Tibial artery (tissue), 4 donors: Measurements from ENCODE around the gene CEACAM19.

Source experiments
- DNase-seq, 2 donors: peaks; one replicate each; pipeline ENCODE4 v3.0.0-alpha.2; 2019
- H3K27ac ChIP-seq, 2 donors: fragments of 200-600 bp; sonication (generic) in 1 of 2; 1 replicate in 1 of 2; 2 replicates in 1 of 2; pipeline ENCODE4 v1.5.1; 2018 to 2019; ENCODE audit warnings: mild to moderate bottlenecking in 1 of 2
- H3K27me3 ChIP-seq, 2 donors: fragments of 200-600 bp; sonication (generic) in 1 of 2; one replicate each; pipeline versions ENCODE4 v1.5.1 to v1.6.0; 2016 to 2019
- H3K36me3 ChIP-seq, 3 donors: fragments of 200-600 bp; sonication (generic) in 2 of 3; one replicate each; pipeline ENCODE4 v1.5.1; 2016 to 2019; ENCODE audit warnings: mild to moderate bottlenecking in 2 of 3
- H3K4me1 ChIP-seq, 4 donors: fragments of 200-600 bp; sonication (generic) in 2 of 4; 1 replicate in 3 of 4; 2 replicates in 1 of 4; pipeline ENCODE4 v1.5.1; 2016 to 2019
- H3K4me3 ChIP-seq, 2 donors: fragments of 200-600 bp; sonication (generic) in 1 of 2; 1 replicate in 1 of 2; 2 replicates in 1 of 2; pipeline ENCODE4 v1.5.1; 2018 to 2019; ENCODE audit warnings: mild to moderate bottlenecking in 2 of 2
- H3K9me3 ChIP-seq, 3 donors: fragments of 200-600 bp; sonication (generic) in 1 of 3; one replicate each; pipeline ENCODE4 v1.5.1; 2016 to 2019
- CTCF ChIP-seq, 2 experiments: fragments of 200-600 bp in 1 of 2; fragments of 450-650 bp in 1 of 2; IDR thresholded peaks; one replicate each; pipeline ENCODE4 v1.5.1; 2017 to 2019; ENCODE audit warnings: antibody characterized with exemption in 2 of 2, mild to moderate bottlenecking in 1 of 2, moderate library complexity in 1 of 2
- intact Hi-C: fragments of 100-400 bp; cut with DNase I; formaldehyde crosslinking; loops from one replicate; pipeline ENCODE4 v1.15.0; 2023; ENCODE audit warnings: low total_unique reads

CEACAM19 gene

GRCh38 chr19:44725684-44726083, 54.4 kb downstream of the CEACAM19 start:
- peaks cover 0 to 24% (median 16%) of the 10 kb centered on the region in 4 donors for H3K4me1 ChIP-seq
- TF ChIP-seq CTCF (IDR thresholded peaks at IDR 0.05): no peak
- peaks cover 0 to 17% of the 10 kb centered on the region in 2 donors for H3K27me3 ChIP-seq
- H3K9me3 ChIP-seq: no peaks in the 10 kb centered on the region
- no peak overlapping the region for H3K4me3 ChIP-seq
- intact Hi-C loops: loop anchor here (1.0 kb wide), 1 partner anchor 45 kb away; no protein-coding TSS in a partner anchor
- no peak for DNase-seq
- no peak overlapping the region for H3K27ac ChIP-seq
- no peaks in the 10 kb centered on the region for H3K36me3 ChIP-seq

- Histone ChIP-seq H3K27me3 (peaks cover 0 to 17% of the 10 kb centered on the region in 2 donors), H3K36me3 (no peaks in the 10 kb centered on the region), H3K4me3 (no peak overlapping the region), H3K9me3 (no peaks in the 10 kb centered on the region), H3K4me1 (peaks cover 0 to 24% (median 14%) of the 10 kb centered on the region in 4 donors), H3K27ac (no peak overlapping the region)
- no peak for DNase-seq
- intact Hi-C loops: no loop called here
- no peak for TF ChIP-seq CTCF (IDR thresholded peaks at IDR 0.05)
Observed at GRCh38 chr19:44726465-44726864, 55.2 kb downstream of the CEACAM19 start.

- no peak for TF ChIP-seq CTCF (IDR thresholded peaks at IDR 0.05)
- Histone ChIP-seq H3K4me3 (no peak overlapping the region), H3K9me3 (no peaks in the 10 kb centered on the region), H3K36me3 (no peaks in the 10 kb centered on the region), H3K4me1 (peaks cover 0 to 16% (median 10%) of the 10 kb centered on the region in 4 donors), H3K27me3 (peaks cover 0 to 11% of the 10 kb centered on the region in 2 donors), H3K27ac (no peak overlapping the region)
- DNase-seq: no peak
- intact Hi-C loops: no loop called here
Observed at GRCh38 chr19:44728178-44728577, 56.9 kb downstream of the CEACAM19 start.

- H3K4me1 ChIP-seq: peaks cover 0 to 9% (median 3%) of the 10 kb centered on the region in 4 donors
- H3K27ac ChIP-seq: no peak overlapping the region
- no peaks in the 10 kb centered on the region for H3K9me3 ChIP-seq
- TF ChIP-seq CTCF (IDR thresholded peaks at IDR 0.05): no peak
- H3K36me3 ChIP-seq: no peaks in the 10 kb centered on the region
- no peak overlapping the region for H3K4me3 ChIP-seq
- no peak for DNase-seq
- intact Hi-C loops: no loop called here
- peaks cover 0 to 11% of the 10 kb centered on the region in 2 donors for H3K27me3 ChIP-seq
Observed at GRCh38 chr19:44729516-44730033, 58.3 kb downstream of the CEACAM19 start.

- no peaks in the 10 kb centered on the region for H3K36me3 ChIP-seq
- no peak overlapping the region for H3K4me3 ChIP-seq
- TF ChIP-seq CTCF (IDR thresholded peaks at IDR 0.05): no peak
- H3K9me3 ChIP-seq: no peaks in the 10 kb centered on the region
- H3K4me1 ChIP-seq: no peaks in the 10 kb centered on the region
- DNase-seq: no peak
- H3K27me3 ChIP-seq: no peaks in the 10 kb centered on the region
- H3K27ac ChIP-seq: no peak overlapping the region
- intact Hi-C loops: no loop called here
Observed at GRCh38 chr19:44731081-44731480, 59.8 kb downstream of the CEACAM19 start.

- H3K27me3 ChIP-seq: no peaks in the 10 kb centered on the region
- H3K4me3 ChIP-seq: no peak overlapping the region
- DNase-seq: no peak
- H3K27ac ChIP-seq: no peak overlapping the region
- no peak for TF ChIP-seq CTCF (IDR thresholded peaks at IDR 0.05)
- H3K9me3 ChIP-seq: no peaks in the 10 kb centered on the region
- H3K36me3 ChIP-seq: no peaks in the 10 kb centered on the region
- H3K4me1 ChIP-seq: no peaks in the 10 kb centered on the region
- intact Hi-C loops: no loop called here
Observed at GRCh38 chr19:44731622-44732021, 60.3 kb downstream of the CEACAM19 start.
